Measurements from ENCODE around the gene LAT. TPM values are rescaled to one million over a fixed set of nuclear protein-coding genes. Genes with fewer than 3 reads are reported as not detected.

LAT gene
- total and polyA plus RNA-seq, 2 of the 13 experiments (the other 11 are each of a cell fraction or from before 2014, with no cell fraction given), result 2.0 to 3.0 TPM

- TF ChIP-seq BATF2 (CRISPR knock-in tag; IDR thresholded peaks at IDR 0.05) (no peak), ZKSCAN8 (CRISPR knock-in tag; IDR thresholded peaks at IDR 0.05; ENCODE audit: borderline replicate concordance) (no peak), MLLT10 (CRISPR knock-in tag; IDR thresholded peaks at IDR 0.05) (no peak), ISL2 (CRISPR knock-in tag; IDR thresholded peaks at IDR 0.05) (peak; percentile 93), FOXC1 (CRISPR knock-in tag; IDR thresholded peaks at IDR 0.05; ENCODE audit: borderline replicate concordance) (peak; percentile 93), SALL1 (CRISPR knock-in tag; IDR thresholded peaks at IDR 0.05) (peak; percentile 90), ZNF136 (CRISPR knock-in tag; IDR thresholded peaks at IDR 0.05; ENCODE audit: low read depth) (peak; percentile 97; the same call in 1 of the 2 replicates), ZBTB26 (CRISPR knock-in tag; IDR thresholded peaks at IDR 0.05; ENCODE audit: borderline replicate concordance) (peak; percentile 91), ZFP62 (CRISPR knock-in tag; IDR thresholded peaks at IDR 0.05) (no peak), GABPA (IDR thresholded peaks at IDR 0.05; ENCODE audit: low read depth, low read length) (peak; percentile 23; the same call in 1 of the 2 replicates), GABPA (CRISPR knock-in tag; IDR thresholded peaks at IDR 0.05; ENCODE audit: low read depth) (peak; percentile 83), ARNT (IDR thresholded peaks at IDR 0.05) (no peak), ERF (CRISPR knock-in tag; IDR thresholded peaks at IDR 0.05) (peak; percentile 95), TRIM24 (CRISPR knock-in tag; IDR thresholded peaks at IDR 0.05) (no peak), ATF3 (CRISPR knock-in tag; IDR thresholded peaks at IDR 0.05) (no peak), MATR3 (CRISPR knock-in tag; IDR thresholded peaks at IDR 0.05) (no peak), ZNF235 (CRISPR knock-in tag; IDR thresholded peaks at IDR 0.05; ENCODE audit: borderline replicate concordance) (peak; percentile 83), HOXA5 (CRISPR knock-in tag; IDR thresholded peaks at IDR 0.05) (peak; percentile 97), ZNF777 (CRISPR knock-in tag; IDR thresholded peaks at IDR 0.05) (peak; percentile 61), CHCHD3 (CRISPR knock-in tag; IDR thresholded peaks at IDR 0.05) (no peak), ZNF607 (CRISPR knock-in tag; IDR thresholded peaks at IDR 0.05; ENCODE audit: borderline replicate concordance) (peak; percentile 98), TCF12 (IDR thresholded peaks at IDR 0.05) (no peak), TCF12 (CRISPR knock-in tag; IDR thresholded peaks at IDR 0.05) (peak; percentile 87), MTF1 (CRISPR knock-in tag; IDR thresholded peaks at IDR 0.05) (peak; percentile 94), RFXAP (CRISPR knock-in tag; IDR thresholded peaks at IDR 0.05; ENCODE audit: borderline replicate concordance) (peak; percentile 95), SNAPC2 (CRISPR knock-in tag; IDR thresholded peaks at IDR 0.05) (peak; percentile 58; the same call in 1 of the 2 replicates), BRCA1 (CRISPR knock-in tag; IDR thresholded peaks at IDR 0.05) (no peak), RARA (CRISPR knock-in tag; IDR thresholded peaks at IDR 0.05) (peak; percentile 54; the same call in 1 of the 2 replicates), TFAP4 (IDR thresholded peaks at IDR 0.05; ENCODE audit: borderline replicate concordance, low read depth) (peak; percentile 92; the same call in 1 of the 2 replicates), TAF1 (CRISPR knock-in tag; IDR thresholded peaks at IDR 0.05) (peak; percentile 98), SRSF4 (IDR thresholded peaks at IDR 0.05; ENCODE audit: low read depth, low read length, poor library complexity, severe bottlenecking) (no peak)
Measured at GRCh38 chr16:28974437-28975157, 10.3 kb upstream of the LAT start, which contains the start of gene SPNS1 (continued).

Measured in HepG2 (cell line).